GM13977 (cell line): ENCODE data around the gene OR2T10.
"Not testable (repeated sequence)": the region's sequence is repeated elsewhere in the genome, so short reads cannot be mapped to it uniquely, and the experiment has no call there.

Experiments used
- DNase-seq: peaks from one replicate; pipeline ENCODE4 v3.0.0; 2012; ENCODE audit warnings: low spot score
- in situ Hi-C: fragments of 300-500 bp; cut with MboI; formaldehyde crosslinking; loops from one replicate; pipeline ENCODE4 v1.12.0; 2022; ENCODE audit warnings: low sequenced_read_pairs, low pct_unique_long_range_greater_than_20kb, mixed read lengths, inconsistent platforms; ENCODE audit not compliant: unreplicated experiment
- TF ChIP-seq, protein P1 (sequence below): IDR thresholded peaks from 2 replicates; pipeline ENCODE4 v1.5.1; 2012; ENCODE audit warnings: mild to moderate bottlenecking, control low read depth; ENCODE audit not compliant: insufficient read depth; ENCODE audit errors: extremely low read depth, missing control alignments

The OR2T10 gene

DNA sequence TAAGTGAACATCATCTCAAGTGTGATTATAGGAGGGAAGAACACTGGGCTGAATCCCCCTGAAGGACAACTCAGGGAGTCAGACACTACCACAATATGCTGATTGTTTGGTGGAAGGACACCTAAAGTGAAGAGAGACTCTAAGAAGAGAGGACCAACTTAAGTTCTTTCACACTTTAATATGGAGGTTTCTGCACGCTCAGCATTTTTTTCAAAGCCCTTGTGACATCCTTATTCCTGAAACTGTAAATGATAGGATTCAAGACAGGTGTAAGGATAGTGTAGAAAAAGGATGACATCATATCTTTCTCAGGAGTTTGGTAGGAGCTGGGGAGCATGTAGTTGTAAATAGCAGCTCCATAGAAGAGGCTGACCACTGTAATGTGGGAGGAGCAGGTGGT, 4.8 kb downstream of the OR2T10 start:
- TF ChIP-seq, protein P1, sequence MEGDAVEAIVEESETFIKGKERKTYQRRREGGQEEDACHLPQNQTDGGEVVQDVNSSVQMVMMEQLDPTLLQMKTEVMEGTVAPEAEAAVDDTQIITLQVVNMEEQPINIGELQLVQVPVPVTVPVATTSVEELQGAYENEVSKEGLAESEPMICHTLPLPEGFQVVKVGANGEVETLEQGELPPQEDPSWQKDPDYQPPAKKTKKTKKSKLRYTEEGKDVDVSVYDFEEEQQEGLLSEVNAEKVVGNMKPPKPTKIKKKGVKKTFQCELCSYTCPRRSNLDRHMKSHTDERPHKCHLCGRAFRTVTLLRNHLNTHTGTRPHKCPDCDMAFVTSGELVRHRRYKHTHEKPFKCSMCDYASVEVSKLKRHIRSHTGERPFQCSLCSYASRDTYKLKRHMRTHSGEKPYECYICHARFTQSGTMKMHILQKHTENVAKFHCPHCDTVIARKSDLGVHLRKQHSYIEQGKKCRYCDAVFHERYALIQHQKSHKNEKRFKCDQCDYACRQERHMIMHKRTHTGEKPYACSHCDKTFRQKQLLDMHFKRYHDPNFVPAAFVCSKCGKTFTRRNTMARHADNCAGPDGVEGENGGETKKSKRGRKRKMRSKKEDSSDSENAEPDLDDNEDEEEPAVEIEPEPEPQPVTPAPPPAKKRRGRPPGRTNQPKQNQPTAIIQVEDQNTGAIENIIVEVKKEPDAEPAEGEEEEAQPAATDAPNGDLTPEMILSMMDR: no peak
- DNase-seq: no peak
- in situ Hi-C loops: no loop called here

DNA sequence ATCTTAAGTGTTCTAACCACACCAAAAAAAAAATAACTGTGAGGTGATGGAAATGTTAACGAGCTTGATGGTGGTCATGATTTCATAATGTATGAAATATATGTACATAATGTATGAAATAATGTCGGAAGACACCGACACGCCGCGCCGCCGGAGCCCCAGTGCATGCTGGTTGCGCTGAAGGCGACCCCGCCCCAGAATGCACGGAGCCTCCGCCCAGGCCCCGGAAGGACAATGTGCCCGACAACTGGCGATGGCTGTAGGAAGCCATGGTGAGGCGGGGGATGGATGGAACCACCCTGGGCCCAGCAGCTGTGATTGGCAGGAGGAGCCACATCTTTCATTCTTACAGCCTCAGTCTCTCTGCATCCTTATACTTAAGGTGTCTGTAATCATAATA, 7.4 kb downstream of the OR2T10 start:
- in situ Hi-C loops: no loop called here
- no peak for DNase-seq
- TF ChIP-seq, protein P1: no peak

DNA sequence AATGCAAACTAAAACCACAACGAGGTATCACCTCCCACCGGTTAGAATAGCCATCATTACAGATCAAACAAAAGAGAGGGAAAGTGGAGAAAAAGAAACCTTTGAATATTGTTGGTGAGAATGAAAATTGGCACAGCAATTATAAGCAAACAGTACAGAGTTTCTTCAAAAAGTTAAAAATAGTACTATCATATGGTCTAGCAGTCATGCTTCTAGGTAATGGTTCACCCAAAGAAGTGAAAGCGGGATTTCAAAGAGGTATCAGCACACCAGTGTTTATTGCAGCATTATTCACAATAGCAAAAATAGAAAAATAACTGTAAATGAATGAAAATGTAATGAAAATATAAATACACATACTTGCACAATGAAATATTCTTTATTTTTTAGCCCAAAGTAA, 8.2 kb downstream of the OR2T10 start:
- peak; percentile 22 for DNase-seq
- TF ChIP-seq, protein P1: no peak
- in situ Hi-C loops: no loop called here

DNA sequence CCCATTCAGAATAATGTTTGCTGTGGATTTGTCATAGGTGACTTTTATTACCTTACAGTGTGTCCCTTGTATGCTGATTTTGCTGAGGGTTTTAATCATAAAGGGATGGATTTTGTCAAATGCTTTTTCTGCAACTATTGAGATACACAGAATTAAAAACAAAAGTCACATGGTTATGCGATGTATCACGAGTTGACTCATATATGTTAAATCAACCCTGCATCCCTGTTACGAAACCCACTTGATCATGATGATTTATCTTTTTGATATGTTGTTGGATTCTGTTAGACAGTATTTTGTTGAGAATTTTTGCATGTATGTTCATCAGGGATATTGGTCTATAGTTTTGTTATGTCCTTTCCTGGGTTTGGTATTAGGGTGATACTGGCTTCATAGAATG, 12.2 kb downstream of the OR2T10 start:
- no peak for DNase-seq
- in situ Hi-C loops: no loop called here
- TF ChIP-seq, protein P1: no peak

DNA sequence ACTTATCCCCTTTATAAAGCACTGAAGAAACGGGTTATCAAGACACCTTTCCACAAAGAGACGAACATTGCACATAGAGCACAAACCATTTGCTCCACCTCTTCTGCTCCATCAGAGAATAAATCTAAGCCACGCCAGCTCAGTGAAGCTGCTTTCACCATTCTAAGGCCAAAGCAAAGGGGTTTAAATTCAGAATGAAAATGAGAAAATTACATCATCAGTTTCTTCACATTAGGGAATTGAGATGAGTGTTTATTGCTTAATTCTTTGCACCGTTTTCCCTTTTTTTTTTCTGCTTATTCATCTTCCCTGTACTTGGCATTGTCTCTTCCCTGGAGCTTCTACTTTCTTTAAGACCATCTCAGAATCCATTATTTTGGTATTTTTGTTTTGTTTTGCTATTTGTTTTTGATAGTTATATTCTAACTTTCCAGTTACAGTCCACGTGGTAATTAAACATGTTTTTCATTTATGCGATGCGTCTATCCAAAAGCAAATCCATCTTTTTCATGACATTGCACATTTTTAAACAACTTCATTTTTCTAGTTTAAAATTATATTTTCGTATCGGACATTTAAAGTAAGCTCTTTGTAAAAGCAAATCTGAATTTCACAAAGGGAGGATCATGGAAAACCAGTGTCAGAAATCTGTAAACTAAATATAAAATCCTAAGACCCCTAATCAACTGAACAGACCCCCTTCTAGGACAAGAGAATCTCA, 21.1 kb downstream of the OR2T10 start:
- in situ Hi-C loops: no loop called here
- no peak for DNase-seq

DNA sequence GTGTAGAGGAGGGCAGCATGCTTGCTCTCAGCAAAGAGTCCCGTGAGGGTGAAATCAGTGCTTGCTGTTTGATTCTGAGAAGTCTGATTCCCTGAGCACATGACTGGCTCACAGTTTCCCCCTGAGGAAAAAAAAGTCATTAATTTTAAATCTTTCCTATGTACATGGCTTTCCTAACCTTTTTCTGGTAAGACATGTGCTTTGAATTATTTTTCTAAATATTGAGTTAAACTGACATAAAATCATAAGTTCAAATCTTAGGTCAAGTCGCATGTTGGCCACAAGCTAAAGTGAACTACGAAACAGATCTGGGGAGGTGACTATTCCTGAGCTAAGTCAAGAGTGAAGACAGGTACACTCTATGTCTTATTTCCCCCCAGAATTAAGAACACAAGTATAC, 22.8 kb downstream of the OR2T10 start, which contains the start of gene OR2T34:
TSS of gene OR2T34 (minus strand) at position 101 of the 400 bp plus-strand sequence. CDS start at position 101, 0 bp downstream.
- in situ Hi-C loops: not testable (repeated sequence)

More for the DNA sequence above, 21.1 kb downstream of the OR2T10 start:
- TF ChIP-seq, protein P1: no peak

DNA sequence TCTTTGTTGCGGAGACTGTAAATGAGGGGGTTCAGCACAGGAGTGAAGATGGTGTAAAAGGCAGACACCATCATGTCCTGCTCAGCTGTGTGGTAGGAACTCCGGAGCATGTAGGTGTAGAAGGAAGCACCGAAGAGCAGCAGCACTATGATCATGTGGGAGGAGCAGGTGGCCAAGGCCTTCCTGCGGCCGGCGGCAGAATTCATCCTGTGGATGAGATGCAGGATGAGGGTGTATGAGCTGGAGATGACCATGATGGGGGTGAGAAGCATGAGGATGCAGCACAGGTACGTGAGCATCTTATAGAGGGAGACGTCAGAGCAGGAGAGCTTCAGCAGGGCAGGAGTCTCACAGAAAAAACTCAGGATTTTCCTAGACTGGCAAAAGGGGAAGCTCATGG, 23.6 kb downstream of the OR2T10 start:
- DNase-seq, in situ Hi-C loops: not testable (repeated sequence)

More for the DNA sequence above, 22.8 kb downstream of the OR2T10 start, which contains the start of gene OR2T34:
- DNase-seq: not testable (repeated sequence)

DNA sequence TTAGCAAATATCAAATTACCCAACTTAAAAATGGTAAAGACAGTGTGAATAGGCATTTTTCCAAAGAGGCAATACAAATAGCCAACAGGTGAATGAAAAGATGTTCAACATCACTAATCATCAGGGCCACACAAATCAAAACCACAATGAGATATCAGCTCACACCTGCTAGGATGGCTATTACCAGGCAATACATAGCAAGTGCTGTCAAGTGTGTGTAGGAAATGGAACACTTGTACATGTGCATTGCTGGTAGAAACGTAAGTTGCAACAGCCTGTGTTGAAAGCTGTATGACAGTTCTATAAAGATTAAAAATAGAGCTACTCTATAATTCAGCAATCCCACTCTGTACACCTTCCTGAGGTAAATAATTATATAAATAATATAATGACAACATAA, 25.5 kb downstream of the OR2T10 start:
- in situ Hi-C loops, DNase-seq: not testable (repeated sequence)

DNA sequence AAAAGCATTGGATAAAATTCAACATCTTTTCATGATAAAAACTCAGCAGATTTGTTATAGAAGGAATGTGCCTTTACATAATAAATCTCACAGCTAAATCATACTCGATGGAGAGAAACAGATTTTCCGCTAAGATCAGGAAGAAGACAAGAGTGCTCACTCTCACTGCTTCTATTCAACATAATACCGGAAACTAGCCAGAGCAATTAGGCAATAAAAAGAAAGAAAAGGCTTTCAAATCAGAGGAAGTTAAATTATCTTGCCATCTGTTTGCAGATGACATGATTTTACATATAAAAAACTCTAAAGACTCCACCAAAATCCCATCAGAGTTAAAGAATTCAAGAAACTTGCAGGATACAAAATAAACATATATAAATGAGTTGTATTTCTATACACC, 26.7 kb downstream of the OR2T10 start:
- DNase-seq, in situ Hi-C loops: not testable (repeated sequence)

DNA sequence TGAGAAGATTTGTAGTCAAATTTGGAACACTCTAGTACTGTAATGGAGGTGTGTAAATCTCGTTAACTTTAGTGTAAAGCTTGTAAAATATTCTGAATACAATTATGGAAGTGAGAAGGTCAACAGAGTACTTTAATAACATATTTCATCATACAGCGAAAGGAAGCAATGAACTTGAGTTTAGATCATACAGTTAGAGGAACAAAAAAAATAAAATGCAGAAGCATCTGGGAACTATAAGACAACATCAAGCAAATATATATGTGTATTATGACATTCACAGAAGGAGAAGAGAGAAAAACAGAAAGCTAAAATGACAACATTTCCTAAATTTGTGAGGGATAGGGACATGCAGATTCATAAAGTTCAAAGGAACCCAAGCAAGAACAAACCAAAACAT, 28.5 kb downstream of the OR2T10 start:
- in situ Hi-C loops: not testable (repeated sequence)

DNA sequence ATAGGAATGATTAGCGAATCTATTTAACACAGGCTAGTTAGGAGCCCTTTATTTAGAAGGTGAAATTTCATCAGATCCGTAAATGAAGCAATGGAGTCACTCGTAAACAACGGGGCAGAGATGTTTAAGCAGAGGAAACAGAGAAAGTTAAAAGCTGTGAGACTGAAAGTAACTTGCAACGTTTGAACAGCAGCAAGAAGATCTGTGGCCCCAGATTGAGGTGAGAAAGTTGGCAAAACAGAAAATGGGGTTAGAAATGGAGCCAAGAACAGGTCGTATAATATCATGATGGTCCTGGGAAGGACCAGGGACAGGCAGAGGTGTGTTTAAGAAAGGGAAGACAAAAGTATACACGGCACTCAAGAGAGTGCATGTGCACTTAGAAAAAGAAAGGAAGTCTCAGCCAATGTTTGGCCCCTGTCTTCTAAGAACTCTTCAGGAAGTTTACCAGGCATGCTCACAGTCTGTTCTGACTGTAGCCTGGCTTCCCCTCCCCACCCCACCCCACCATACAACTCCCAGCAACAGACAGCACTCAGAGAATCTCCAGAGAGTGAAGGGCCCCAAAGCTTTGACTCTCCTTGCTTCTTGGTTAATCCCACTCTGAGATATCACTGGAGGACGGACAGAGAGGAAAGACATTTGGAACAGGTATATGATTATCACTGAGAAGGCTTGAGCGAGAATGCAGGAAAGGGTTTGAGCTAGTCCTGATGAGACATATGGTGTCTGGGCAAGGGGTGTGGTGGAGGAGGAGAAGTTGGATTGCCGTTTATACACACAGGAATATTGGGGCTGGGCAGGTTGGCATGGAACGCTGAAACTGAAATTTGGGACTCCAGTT, 31.7 kb downstream of the OR2T10 start:
- in situ Hi-C loops, DNase-seq: not testable (repeated sequence)

More for the DNA sequence above, 28.5 kb downstream of the OR2T10 start:
- DNase-seq: not testable (repeated sequence)

DNA sequence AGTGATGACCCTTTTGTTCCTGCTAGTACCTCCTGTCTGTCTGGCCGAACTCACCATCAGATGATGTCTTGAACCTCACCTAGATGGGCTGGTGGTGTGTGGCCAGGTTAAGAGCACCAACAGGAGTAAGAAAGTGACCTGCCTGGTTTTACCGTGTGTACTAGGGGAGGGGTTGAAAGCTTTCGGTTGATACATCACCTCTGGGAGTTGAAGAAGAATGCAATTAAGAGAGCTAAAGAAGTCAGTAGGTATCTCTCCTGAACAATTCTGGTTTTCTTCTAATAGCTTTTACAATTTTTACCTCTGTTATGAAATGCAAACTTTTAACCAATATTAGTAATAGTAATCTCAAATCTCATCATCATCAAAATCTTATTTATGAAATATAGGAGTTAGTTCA, 34.8 kb downstream of the OR2T10 start, which contains the start of gene OR2T29:
TSS of gene OR2T29 (minus strand) at position 101 of the 400 bp plus-strand sequence. CDS start 3,281 bp downstream, outside the sequence.
- DNase-seq, in situ Hi-C loops: not testable (repeated sequence)
